H9 (cell line): ENCODE results near the gene THBS4. TPM values are rescaled to one million over a fixed set of nuclear protein-coding genes. Genes with fewer than 3 reads are reported as not detected.

ENCODE experiments used
- DNase-seq: peaks from one replicate; pipeline ENCODE4 v3.0.0-alpha.2; 2017
- H2AFZ ChIP-seq: one replicate; pipeline ENCODE4 v1.6.1; 2013; ENCODE audit warnings: mild to moderate bottlenecking, low read length, control low read depth, moderate library complexity
- H2AK5ac ChIP-seq: 2 replicates; pipeline ENCODE4 v1.6.1; 2013; ENCODE audit warnings: low read length, control low read depth, mixed read lengths; ENCODE audit not compliant: insufficient read length
- H2BK120ac ChIP-seq: one replicate; pipeline ENCODE4 v1.6.1; 2013; ENCODE audit warnings: low read depth, mild to moderate bottlenecking, low read length, control low read depth, inconsistent platforms; ENCODE audit not compliant: poor library complexity, severe bottlenecking
- H2BK12ac ChIP-seq: 2 replicates; pipeline ENCODE4 v1.6.1; 2013; ENCODE audit warnings: low read length, control low read depth, mixed read lengths, low read depth; ENCODE audit not compliant: insufficient read length
- H2BK15ac ChIP-seq: 2 replicates; pipeline ENCODE4 v1.6.1; 2013; ENCODE audit warnings: low read depth, low read length, control low read depth
- H2BK20ac ChIP-seq: one replicate; pipeline ENCODE4 v1.6.1; 2013; ENCODE audit warnings: low read depth, mild to moderate bottlenecking, low read length, control low read depth, inconsistent platforms; ENCODE audit not compliant: poor library complexity, severe bottlenecking
- H2BK5ac ChIP-seq: 2 replicates; pipeline ENCODE4 v1.6.1; 2013; ENCODE audit warnings: low read length, control low read depth, mixed read lengths; ENCODE audit not compliant: insufficient read length
- H3K14ac ChIP-seq: 2 replicates; pipeline ENCODE4 v1.6.1; 2013; ENCODE audit warnings: low read length, control low read depth; ENCODE audit not compliant: insufficient read depth
- H3K18ac ChIP-seq: 2 replicates; pipeline ENCODE4 v1.6.1; 2013; ENCODE audit warnings: low read depth, mild to moderate bottlenecking, mixed read lengths, low read length, control low read depth; ENCODE audit not compliant: insufficient read length
- H3K23ac ChIP-seq: 2 replicates; pipeline ENCODE4 v1.6.1; 2013; ENCODE audit warnings: low read length, control low read depth, mixed read lengths, low read depth; ENCODE audit not compliant: insufficient read length
- H3K23me2 ChIP-seq: 2 replicates; pipeline ENCODE4 v1.6.1; 2013; ENCODE audit warnings: low read depth, mild to moderate bottlenecking, mixed read lengths, low read length, control low read depth; ENCODE audit not compliant: insufficient read length, poor library complexity, severe bottlenecking
- H3K27ac ChIP-seq: 2 replicates; pipeline ENCODE4 v1.5.1; 2013; ENCODE audit warnings: low read length, control low read depth, mixed read lengths, low read depth; ENCODE audit not compliant: insufficient read length
- H3K27me3 ChIP-seq: 2 replicates; pipeline ENCODE4 v1.6.1; 2013; ENCODE audit warnings: low read length, control low read depth, inconsistent platforms; ENCODE audit not compliant: insufficient read depth
- H3K4ac ChIP-seq: 2 replicates; pipeline ENCODE4 v1.6.1; 2013; ENCODE audit warnings: low read depth, mild to moderate bottlenecking, control low read depth, inconsistent platforms, low read length, moderate library complexity
- H3K4me1 ChIP-seq: 2 replicates; pipeline ENCODE4 v1.6.1; 2013; ENCODE audit warnings: low read length, control low read depth, inconsistent platforms; ENCODE audit not compliant: insufficient read depth
- H3K4me2 ChIP-seq: 2 replicates; pipeline ENCODE4 v1.6.1; 2013; ENCODE audit warnings: low read length, control low read depth, mixed read lengths; ENCODE audit not compliant: insufficient read length, insufficient read depth
- H3K56ac ChIP-seq: 2 replicates; pipeline ENCODE4 v1.6.1; 2013; ENCODE audit warnings: low read depth, mild to moderate bottlenecking, mixed read lengths, low read length, control low read depth; ENCODE audit not compliant: insufficient read length
- H3K79me1 ChIP-seq: 2 replicates; pipeline ENCODE4 v1.6.1; 2013; ENCODE audit warnings: low read depth, mild to moderate bottlenecking, moderate library complexity, low read length, control low read depth, inconsistent platforms; ENCODE audit not compliant: insufficient read depth, poor library complexity, severe bottlenecking
- H3K79me2 ChIP-seq: 2 replicates; pipeline ENCODE4 v1.6.1; 2013; ENCODE audit warnings: low read length, control low read depth, inconsistent platforms; ENCODE audit not compliant: insufficient read depth
- H3K9ac ChIP-seq: 2 replicates; pipeline ENCODE4 v1.6.1; 2013; ENCODE audit warnings: low read length, control low read depth, mixed read lengths; ENCODE audit not compliant: insufficient read length; ENCODE audit errors: extremely low read depth
- H3K9me3 ChIP-seq: one replicate; pipeline ENCODE4 v1.6.1; 2013; ENCODE audit warnings: low read depth, low read length, inconsistent platforms; ENCODE audit not compliant: control insufficient read depth
- H3T11ph ChIP-seq: one replicate; pipeline ENCODE4 v1.6.1; 2013; ENCODE audit warnings: mild to moderate bottlenecking, low read length, control low read depth, inconsistent platforms
- H4K20me1 ChIP-seq: one replicate; pipeline ENCODE4 v1.6.1; 2013; ENCODE audit not compliant: control insufficient read depth, insufficient read length, insufficient read depth
- H4K5ac ChIP-seq: 2 replicates; pipeline ENCODE4 v1.6.1; 2013; ENCODE audit warnings: low read depth, mild to moderate bottlenecking, mixed read lengths, low read length, control low read depth; ENCODE audit not compliant: insufficient read length
- H4K8ac ChIP-seq: replicated peaks from 2 replicates; pipeline ENCODE4 v1.6.1; 2013; ENCODE audit warnings: low read length, control low read depth, mixed read lengths, low read depth; ENCODE audit not compliant: insufficient read length
- H4K91ac ChIP-seq: 2 replicates; pipeline ENCODE4 v1.6.1; 2013; ENCODE audit warnings: low read depth, mild to moderate bottlenecking, moderate library complexity, mixed read lengths, low read length, control low read depth; ENCODE audit not compliant: insufficient read length
- H3K27ac Mint-ChIP-seq, 3 experiments: 2 replicates in 2 of 3; 3 replicates in 1 of 3; pipeline ENCODE4 v1.8.0; 2020 to 2021; ENCODE audit warnings: mixed read lengths in 3 of 3, mild to moderate bottlenecking in 1 of 3, moderate library complexity in 1 of 3
- H3K27me3 Mint-ChIP-seq: 2 replicates; pipeline ENCODE4 v1.8.0; 2021; ENCODE audit warnings: low read depth, mild to moderate bottlenecking, moderate library complexity, mixed read lengths
- H3K36me3 Mint-ChIP-seq, 3 experiments: 2 replicates in 2 of 3; 3 replicates in 1 of 3; pipeline ENCODE4 v1.8.0; 2020 to 2021; ENCODE audit warnings: low read depth in 3 of 3, mixed read lengths in 3 of 3; ENCODE audit not compliant: insufficient read depth in 1 of 3
- H3K4me1 Mint-ChIP-seq, 2 experiments: 2 replicates each; pipeline ENCODE4 v1.8.0; 2020; ENCODE audit warnings: mixed read lengths in 2 of 2
- H3K4me3 Mint-ChIP-seq, 2 experiments: 2 replicates in 1 of 2; 3 replicates in 1 of 2; pipeline ENCODE4 v1.8.0; 2020 to 2021; ENCODE audit warnings: mild to moderate bottlenecking in 2 of 2, mixed read lengths in 2 of 2, moderate library complexity in 1 of 2
- H3K9me3 Mint-ChIP-seq, 2 experiments: 2 replicates in 1 of 2; 3 replicates in 1 of 2; pipeline ENCODE4 v1.8.0; 2020; ENCODE audit warnings: mild to moderate bottlenecking in 2 of 2, mixed read lengths in 2 of 2, moderate library complexity in 1 of 2
- CTCF ChIP-seq: fragments of 200-600 bp; sonication (generic); conservative IDR thresholded peaks from 3 replicates; pipeline ENCODE4 v1.8.0; 2021; ENCODE audit warnings: antibody characterized with exemption, mild to moderate bottlenecking
- WGBS: extraction: QIAGEN DNeasy Blood & Tissue Kit; methylation state at CpG from one replicate; pipeline ENCODE4 v1.1.7; 2013; ENCODE audit warnings: missing lambda C conversion rate, low lambda C conversion rate, mixed read lengths; ENCODE audit not compliant: insufficient read length; ENCODE audit errors: extremely low coverage; 5-methylcytosine and 5-hydroxymethylcytosine counted together
- total RNA-seq: library from RNA; stranded (reverse); gene quantifications from 2 replicates; pipeline ENCODE4 v1.2.1, GENCODE V29; 2021

The THBS4 gene
- total RNA-seq, 1 experiment from 2014 or later, result 19.0 TPM

DNA sequence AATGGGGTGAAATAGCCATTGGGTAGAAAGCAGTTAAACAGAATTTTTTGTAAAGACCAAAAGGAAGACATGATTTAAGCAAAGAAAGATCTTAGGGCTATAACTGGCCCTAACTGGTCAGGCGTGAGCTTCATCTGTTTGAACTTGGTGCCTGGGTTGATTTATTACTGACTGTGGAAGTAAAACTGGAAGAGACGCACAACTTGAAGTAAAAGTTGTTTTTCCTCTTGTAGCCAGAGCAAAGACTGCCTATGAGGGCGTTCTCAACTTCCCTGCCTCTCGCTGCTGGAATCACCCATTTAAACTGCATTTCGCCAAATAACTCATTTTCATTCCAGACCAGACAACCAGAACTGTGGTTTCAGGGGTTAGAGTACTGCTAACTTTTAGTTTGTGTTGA is 1.5 kb downstream of the THBS4 start:
- no peak overlapping the region for H3K9ac ChIP-seq
- H4K91ac ChIP-seq, result no peak overlapping the region
- peaks cover 16% of the 10 kb centered on the region; the same call in 1 of the 2 replicates for H3K27me3 ChIP-seq
- no peak overlapping the region for H2BK120ac ChIP-seq
- H2BK5ac ChIP-seq, result no peak overlapping the region
- no peak overlapping the region for H3K23ac ChIP-seq
- peaks cover 5% of the 10 kb centered on the region; the same call in 1 of the 2 replicates for H3K4me1 ChIP-seq
- H3K4me2 ChIP-seq, result no peak overlapping the region
- H2AK5ac ChIP-seq, result no peak overlapping the region
- no peak overlapping the region for H3K18ac ChIP-seq
- Mint-ChIP-seq H3K27me3 (peaks cover 48% of the 10 kb centered on the region), H3K4me3 (no peak overlapping the region), H3K4me1 (peaks cover 14 to 19% of the 10 kb centered on the region in 2 experiments), H3K9me3 (no peaks in the 10 kb centered on the region), H3K36me3 (no peaks in the 10 kb centered on the region), H3K27ac (no peak overlapping the region)
- no peak overlapping the region for H2BK20ac ChIP-seq
- H3K79me2 ChIP-seq, result no peaks in the 10 kb centered on the region
- no CpG with 5 or more reads among the region's 5 CpGs for WGBS
- no peaks in the 10 kb centered on the region for H3K79me1 ChIP-seq
- no peak overlapping the region for H3K56ac ChIP-seq
- no peaks in the 10 kb centered on the region for H3K9me3 ChIP-seq
- H3K14ac ChIP-seq, result no peak overlapping the region
- no peak overlapping the region for H4K8ac ChIP-seq
- no peak overlapping the region for H3T11ph ChIP-seq
- H4K5ac ChIP-seq, result no peak overlapping the region
- TF ChIP-seq CTCF, result no peak
- H2BK15ac ChIP-seq, result no peak overlapping the region
- H2BK12ac ChIP-seq, result no peak overlapping the region
- no peak for DNase-seq
- no peak overlapping the region for H3K27ac ChIP-seq
- H3K23me2 ChIP-seq, result peaks cover 5% of the 10 kb centered on the region
- no peak overlapping the region for H2AFZ ChIP-seq
- H3K4ac ChIP-seq, result no peak overlapping the region
- H4K20me1 ChIP-seq, result no peaks in the 10 kb centered on the region
